GM12892 (cell line): Measurements from ENCODE around the gene TGIF1.

ENCODE experiments used
- DNase-seq: peaks from one replicate; pipeline ENCODE4 v3.0.0; 2011; ENCODE audit not compliant: insufficient read length
- FAIRE-seq: peaks from 2 replicates; lab custom pipeline; 2011; peaks lifted over from hg19 to GRCh38; lab: Jason Lieb, UNC
- POLR2A ChIP-seq: IDR thresholded peaks from 2 replicates; pipeline ENCODE4 v1.6.1; 2011; ENCODE audit warnings: low read depth, low read length, control low read depth
- POLR2AphosphoS5 ChIP-seq: IDR thresholded peaks from 2 replicates; pipeline ENCODE4 v1.6.1; 2011; ENCODE audit warnings: low read depth, low read length, control low read depth
- TAF1 ChIP-seq: IDR thresholded peaks from 2 replicates; pipeline ENCODE4 v1.6.1; 2011; ENCODE audit warnings: low read depth, mild to moderate bottlenecking, control low read depth, low read length, borderline replicate concordance

Gene TGIF1

DNA sequence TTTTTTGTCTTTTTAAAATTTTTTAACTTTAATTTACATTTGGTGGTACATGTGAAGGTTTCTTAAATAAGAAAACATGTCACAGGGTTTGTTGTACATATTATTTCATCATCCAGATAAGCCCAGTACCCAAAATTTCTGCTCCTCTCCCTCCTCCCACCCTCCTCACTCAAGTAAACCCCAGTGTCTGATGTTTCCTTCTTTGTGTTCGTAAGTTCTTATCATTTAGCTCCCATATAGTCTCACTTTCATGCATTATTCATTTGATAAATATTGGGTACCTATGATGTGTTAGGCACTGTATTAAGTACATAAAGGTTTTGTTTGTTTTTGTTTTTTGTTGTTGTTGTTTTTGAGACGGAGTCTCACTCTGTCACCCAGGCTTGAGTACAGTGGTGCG is 5.7 kb upstream of the TGIF1 start:
- FAIRE-seq (no peak), DNase-seq (no peak)
- TF ChIP-seq POLR2A (no peak), POLR2AphosphoS5 (no peak), TAF1 (no peak)

GRCh38 chr18:3444954-3445353 is 5.0 kb upstream of the TGIF1 start:
- FAIRE-seq: no peak
- no peak for DNase-seq
- TF ChIP-seq POLR2AphosphoS5: no peak
- no peak for TF ChIP-seq POLR2A
- no peak for TF ChIP-seq TAF1

DNA sequence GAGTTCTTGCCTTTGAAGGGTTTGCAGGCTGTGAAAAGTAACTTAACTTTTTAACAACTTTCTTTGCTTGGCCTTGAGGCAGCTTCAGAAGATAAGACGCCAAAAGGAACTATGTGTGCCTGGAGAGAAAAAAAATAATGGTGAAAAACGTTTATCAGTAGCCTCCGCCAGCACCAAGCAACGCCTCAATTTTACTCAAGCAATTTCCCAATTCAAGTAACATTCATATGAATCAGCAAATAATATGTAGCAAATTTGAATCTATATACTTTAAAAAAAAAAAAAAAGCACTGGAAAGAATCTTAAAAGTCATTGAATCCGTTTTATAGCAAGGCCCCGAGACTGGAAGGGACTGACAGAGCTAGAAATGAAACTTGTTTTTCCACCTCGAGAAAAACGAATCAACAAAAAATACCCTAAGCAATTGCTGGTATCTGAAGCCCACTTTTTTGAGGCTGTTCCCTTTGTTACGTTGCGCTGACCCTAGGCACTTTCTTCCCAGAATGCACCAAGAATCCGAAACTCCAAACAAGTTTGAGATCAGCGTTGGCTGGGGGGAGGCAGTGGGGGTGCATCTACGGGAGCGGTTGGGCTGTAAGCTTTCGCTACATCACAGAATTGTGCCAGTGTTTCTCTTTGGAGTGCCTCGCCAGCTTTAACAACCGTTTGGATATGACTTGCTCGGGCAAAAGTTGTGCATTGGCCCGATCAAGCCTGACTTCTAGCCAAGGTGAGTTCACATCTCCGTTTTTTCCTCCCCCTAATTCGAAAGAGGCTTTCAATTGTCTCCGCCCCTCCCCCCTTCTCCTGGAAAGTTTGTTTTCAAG is 2.7 kb upstream of the TGIF1 start:
- TF ChIP-seq POLR2AphosphoS5 (no peak), POLR2A (no peak), TAF1 (no peak)
- FAIRE-seq (no peak), DNase-seq (no peak)

DNA sequence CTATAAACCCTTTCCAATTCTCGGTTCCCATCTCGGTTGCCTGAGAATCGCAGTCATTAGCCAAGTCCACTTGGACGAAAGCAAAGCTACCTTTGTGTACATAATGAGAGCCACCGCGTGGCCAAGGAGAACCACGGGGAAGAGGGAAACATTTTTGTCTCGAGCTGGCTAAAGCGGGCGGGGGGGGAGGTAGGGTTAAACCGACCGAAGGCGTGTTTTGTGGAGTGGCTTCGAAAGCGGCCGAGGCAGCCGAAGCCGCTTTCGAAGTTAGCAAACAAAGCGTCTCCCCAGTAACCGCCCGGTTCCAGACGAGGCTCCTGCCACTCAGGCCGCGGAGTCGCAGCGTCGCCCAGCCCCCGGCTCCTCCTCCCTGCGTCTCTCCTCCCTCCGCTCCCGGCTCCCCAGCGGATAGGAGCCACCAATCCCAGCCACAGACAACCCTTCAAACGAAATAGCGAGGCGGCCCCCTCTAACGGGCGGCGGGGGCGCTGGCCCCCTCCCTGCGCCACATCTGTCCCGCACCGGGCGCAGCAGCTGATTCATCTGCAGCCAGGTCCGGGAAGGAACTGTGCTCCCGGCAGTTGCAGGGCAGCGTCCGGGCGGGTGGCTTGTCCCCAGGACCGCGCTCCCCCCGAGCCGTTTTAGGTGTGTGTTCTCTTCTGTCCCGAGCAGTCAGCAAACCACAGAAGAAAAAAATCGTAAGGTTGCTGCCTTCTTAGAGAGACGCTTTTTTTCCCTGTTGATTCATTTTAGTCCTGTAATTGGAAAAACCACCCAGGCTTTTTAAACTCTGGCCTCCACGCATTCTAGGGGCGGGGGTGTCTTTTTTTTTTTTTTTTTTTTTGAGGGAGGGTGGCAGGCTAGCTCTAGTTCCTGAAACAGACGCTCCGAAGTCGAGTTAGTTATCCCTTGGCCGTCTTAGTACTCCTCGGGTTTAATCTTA is 1.8 kb upstream of the TGIF1 start:
- DNase-seq: peak; percentile 53
- FAIRE-seq: no peak
- TF ChIP-seq POLR2AphosphoS5: no peak
- TF ChIP-seq TAF1: no peak
- no peak for TF ChIP-seq POLR2A

DNA sequence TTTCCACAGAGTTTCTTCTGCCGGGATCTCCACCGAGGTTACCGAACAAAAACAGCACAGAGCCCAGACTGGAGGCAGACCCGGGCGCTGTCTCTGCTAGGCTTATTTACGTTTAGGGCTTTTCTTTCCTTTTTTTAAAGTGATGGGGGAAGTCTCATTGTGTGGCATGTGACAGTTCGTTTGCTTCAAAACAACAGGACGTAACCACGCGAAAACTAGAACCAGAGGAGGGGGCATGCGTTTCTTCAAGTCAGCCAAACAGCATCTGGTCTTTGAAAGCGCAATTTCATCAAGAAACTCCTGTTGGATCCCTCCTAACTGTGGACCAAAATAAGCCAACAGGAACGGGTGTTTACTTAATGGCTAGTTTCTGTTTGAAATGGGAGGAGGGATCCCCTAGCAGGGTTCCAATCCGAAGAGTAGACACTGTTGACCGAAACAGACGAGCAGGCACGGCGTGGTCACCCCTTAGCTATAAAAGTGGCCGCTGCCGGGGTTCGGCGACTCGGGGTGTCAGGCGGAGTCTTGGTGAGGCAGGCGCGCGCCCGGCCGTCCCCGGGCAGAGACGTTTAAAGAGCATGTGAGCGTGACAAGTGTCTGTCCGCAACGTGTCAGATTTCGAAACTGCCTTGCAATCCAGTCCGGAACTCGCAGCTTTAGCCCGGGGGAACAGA is 997 bp upstream of the TGIF1 start:
- TF ChIP-seq TAF1: 0 out of 2 replicates have a peak, but pooled peaks have one; percentile 23
- TF ChIP-seq POLR2AphosphoS5: no peak
- FAIRE-seq (no peak), DNase-seq (peak; percentile 52)

GRCh38 chr18:3449512-3450011 is 410 bp upstream of the TGIF1 start:
- DNase-seq (no peak), FAIRE-seq (no peak)
- 0 out of 2 replicates have a peak, but pooled peaks have one; percentile 0 for TF ChIP-seq TAF1
- no peak for TF ChIP-seq POLR2AphosphoS5

- DNase-seq (no peak), FAIRE-seq (no peak)
- TF ChIP-seq POLR2AphosphoS5 (no peak), POLR2A (no peak), TAF1 (no peak)
Measured at GRCh38 chr18:3450799-3451182, 819 bp downstream of the TGIF1 start.

DNA sequence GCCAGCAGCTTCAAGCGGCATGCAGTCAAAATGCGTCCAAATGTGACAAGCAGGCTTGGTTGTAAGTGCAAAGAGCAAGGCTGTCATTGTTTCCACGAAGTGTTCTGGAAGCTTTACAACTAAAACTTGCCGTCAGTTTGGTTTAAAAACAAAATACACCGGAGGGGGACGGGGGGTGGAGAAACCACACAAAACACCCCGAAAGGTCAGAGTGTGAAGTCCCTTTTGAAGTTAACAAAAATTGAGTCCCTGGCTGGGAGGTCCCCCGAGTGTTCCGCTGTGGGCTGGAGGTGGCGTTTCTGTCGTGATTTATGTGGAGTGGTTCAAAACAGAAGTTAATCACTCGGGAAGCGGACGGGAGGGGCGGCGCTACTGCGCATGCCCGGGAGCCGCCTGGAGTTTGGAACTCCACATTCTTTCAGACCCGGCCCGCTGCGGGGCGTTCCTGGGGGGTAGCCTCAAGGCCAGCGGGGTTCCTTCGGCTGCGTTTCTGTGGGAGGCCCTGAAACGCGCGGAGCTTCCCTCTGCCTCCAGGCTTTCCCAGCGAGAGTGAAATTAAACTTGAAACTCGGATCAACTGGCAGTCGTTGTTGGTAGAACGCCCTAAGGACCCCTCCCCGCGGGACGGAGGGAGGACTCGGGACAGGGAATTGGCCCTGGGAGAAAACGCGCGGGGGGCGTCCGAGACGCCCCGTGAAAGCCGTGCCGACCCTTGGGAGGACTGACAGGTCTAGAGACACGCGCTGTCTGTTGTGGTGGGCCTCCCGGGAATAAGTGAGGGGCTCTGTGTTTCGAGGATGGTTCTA is 1.4 kb downstream of the TGIF1 start:
- DNase-seq (no peak), FAIRE-seq (no peak)
- no peak for TF ChIP-seq POLR2A
- TF ChIP-seq TAF1: no peak
- no peak for TF ChIP-seq POLR2AphosphoS5

DNA sequence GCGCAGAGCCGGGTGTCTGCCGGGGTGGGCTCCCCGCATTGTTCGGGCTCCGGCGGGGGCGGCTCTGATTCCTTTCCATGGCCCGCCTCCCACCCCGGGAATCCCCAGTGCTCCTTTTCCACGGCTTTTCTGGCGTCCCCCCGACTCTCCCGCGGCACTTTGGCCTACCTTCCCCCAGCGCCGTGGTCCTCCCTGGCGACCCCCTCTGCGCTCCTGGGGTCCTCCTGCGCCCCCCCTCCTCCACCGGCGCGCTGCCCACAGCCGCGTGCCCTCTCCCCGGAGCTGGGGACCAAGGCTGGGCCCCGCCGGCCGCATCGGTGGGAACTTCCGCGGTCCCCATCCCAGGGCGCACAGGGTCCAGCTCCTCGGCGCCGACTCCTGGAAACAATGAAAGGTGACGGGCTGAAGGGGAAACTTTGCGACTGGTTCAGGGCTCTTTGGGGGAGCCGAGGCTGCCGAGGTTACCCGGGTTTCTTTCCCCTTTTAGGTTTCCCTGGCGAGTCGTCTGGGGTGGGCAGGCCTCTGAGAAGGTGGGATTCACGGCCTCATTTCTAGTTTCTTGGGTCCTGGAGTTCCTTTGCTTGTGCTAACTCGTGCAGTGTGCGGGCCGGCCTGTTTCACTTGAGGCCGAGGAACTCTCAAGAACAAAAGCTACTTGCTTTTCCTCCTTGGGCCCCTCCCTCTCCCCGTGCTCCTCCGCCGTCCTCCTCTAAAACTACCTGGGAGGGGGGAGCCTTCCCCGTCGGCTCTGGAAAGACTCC is 2.2 kb downstream of the TGIF1 start:
- no peak for FAIRE-seq
- TF ChIP-seq POLR2AphosphoS5 (no peak), TAF1 (no peak), POLR2A (no peak)
- DNase-seq: no peak
